Islet of Langerhans (tissue), 1 donor: ENCODE results near the gene RHBDF2.

ENCODE experiments used
- FAIRE-seq: peaks from one replicate; lab custom pipeline; 2011; peaks lifted over from hg19 to GRCh38; lab: Jason Lieb, UNC

RHBDF2 gene

GRCh38 chr17:76478730-76479514, 22.3 kb downstream of the RHBDF2 start:
- no peak for FAIRE-seq

- FAIRE-seq, result no peak
Measured at GRCh38 chr17:76478097-76478496, 23.1 kb downstream of the RHBDF2 start.

- FAIRE-seq, result no peak
Measured at GRCh38 chr17:76477576-76477975, 23.6 kb downstream of the RHBDF2 start.

- no peak for FAIRE-seq
Measured at GRCh38 chr17:76476736-76477135, 24.5 kb downstream of the RHBDF2 start.

GRCh38 chr17:76475302-76475701, 25.9 kb downstream of the RHBDF2 start:
- FAIRE-seq, result no peak

- no peak for FAIRE-seq
Measured at GRCh38 chr17:76474894-76475293, 26.3 kb downstream of the RHBDF2 start.

GRCh38 chr17:76474238-76474637, 27.0 kb downstream of the RHBDF2 start:
- no peak for FAIRE-seq

GRCh38 chr17:76473541-76473985, 27.7 kb downstream of the RHBDF2 start:
- FAIRE-seq, result no peak

- no peak for FAIRE-seq
Measured at GRCh38 chr17:76472726-76473125, 28.5 kb downstream of the RHBDF2 start.

- no peak for FAIRE-seq
Measured at GRCh38 chr17:76472258-76472645, 29.0 kb downstream of the RHBDF2 start.

- no peak for FAIRE-seq
Measured at GRCh38 chr17:76471498-76472257, 29.5 kb downstream of the RHBDF2 start.

- no peak for FAIRE-seq
Measured at GRCh38 chr17:76469991-76470739, 31.1 kb downstream of the RHBDF2 start.

- no peak for FAIRE-seq
Measured at GRCh38 chr17:76469076-76469990, 31.9 kb downstream of the RHBDF2 start.

- FAIRE-seq, result no peak
Measured at GRCh38 chr17:76468634-76469010, 32.6 kb downstream of the RHBDF2 start.

GRCh38 chr17:76467809-76468633, 33.2 kb downstream of the RHBDF2 start:
- no peak for FAIRE-seq

- FAIRE-seq, result no peak
Measured at GRCh38 chr17:76467366-76467765, 33.9 kb downstream of the RHBDF2 start, which contains the start of gene AANAT. Gene AANAT, plus strand, starts transcription at chr17:76467603. Its CDS starts 1,144 bp downstream, at chr17:76468747.

- no peak for FAIRE-seq
Measured at GRCh38 chr17:76466775-76467130, 34.5 kb downstream of the RHBDF2 start.

- FAIRE-seq, result no peak
Measured at GRCh38 chr17:76462556-76463290, 38.5 kb downstream of the RHBDF2 start.

- FAIRE-seq, result no peak
Measured at GRCh38 chr17:76461765-76462555, 39.3 kb downstream of the RHBDF2 start.
